Fibroblast of lung (primary cell): ENCODE data around the gene NKD1.

ENCODE experiments used
- CTCF ChIP-seq, 2 donors: IDR thresholded peaks in 1 of 2; conservative IDR thresholded peaks in 1 of 2; 1 replicate in 1 of 2; 2 replicates in 1 of 2; pipeline ENCODE4 v1.5.1; 2011 to 2012; ENCODE audit warnings: low read length in 2 of 2, control low read depth in 1 of 2, inconsistent platforms in 1 of 2, low read depth in 1 of 2, mild to moderate bottlenecking in 1 of 2
- EZH2 ChIP-seq: IDR thresholded peaks from 2 replicates; pipeline ENCODE4 v1.5.1; 2012; ENCODE audit warnings: low read length, control low read depth, mild to moderate bottlenecking; ENCODE audit errors: missing control alignments

DNA sequence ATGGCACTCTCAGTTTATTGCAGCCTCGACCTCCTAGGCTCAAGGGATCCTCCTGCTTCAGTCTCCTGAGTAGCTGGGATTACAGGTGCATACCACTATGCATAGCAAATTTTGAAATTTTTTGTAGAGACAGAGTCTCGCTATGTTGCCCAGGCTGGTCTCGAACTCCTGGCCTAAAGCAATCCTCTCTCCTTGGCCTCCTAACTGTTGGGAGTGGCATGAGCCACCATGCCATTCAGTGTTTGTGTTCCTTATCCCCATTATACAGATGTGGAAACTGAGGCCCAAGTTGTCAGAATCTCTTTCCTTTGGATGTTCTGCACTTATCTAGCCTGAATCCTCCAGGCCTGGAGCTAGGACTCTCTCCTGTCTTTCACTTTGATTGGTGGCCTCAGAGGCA is 40.8 kb upstream of the NKD1 start:
- TF ChIP-seq CTCF (conservative IDR thresholded peaks at IDR 0.05 in 1 of 2, IDR thresholded peaks at IDR 0.05 in 1 of 2; ENCODE audit: low read depth in 1 of 2, low read length in 2 of 2) (no peak), EZH2 (no peak)
